CD8-positive, alpha-beta memory T cell (primary cell): ENCODE measurements around the gene SAMD4A. TPM values are rescaled to one million over a fixed set of nuclear protein-coding genes. Genes with fewer than 3 reads are reported as not detected.

ENCODE experiments used
- CTCF ChIA-PET: fragments of 350-600 bp; sonication (Branson Sonifier 250); formaldehyde crosslinking; loops from one replicate; lab custom pipeline; 2021; ENCODE audit warnings: antibody characterized with exemption; lab: Charles Lee
- POLR2A ChIA-PET: fragments of 350-600 bp; sonication (Branson Sonifier 250); formaldehyde crosslinking; loops from one replicate; lab custom pipeline; 2021; ENCODE audit warnings: antibody characterized with exemption; lab: Charles Lee
- DNase-seq, 5 donors: peaks; one replicate each; pipeline versions ENCODE4 v3.0.0 to v3.0.0-alpha.2; 2020 to 2022; ENCODE audit warnings: mixed read lengths in 1 of 5
- H3K27ac ChIP-seq: one replicate; pipeline ENCODE4 v1.7.0; 2013; ENCODE audit warnings: low read depth, mild to moderate bottlenecking, low read length, moderate library complexity
- H3K27me3 ChIP-seq: 2 replicates; pipeline ENCODE4 v1.7.0; 2013; ENCODE audit warnings: low read length, mild to moderate bottlenecking; ENCODE audit not compliant: insufficient read depth, poor library complexity, severe bottlenecking
- H3K36me3 ChIP-seq: 2 replicates; pipeline ENCODE4 v1.7.0; 2013; ENCODE audit warnings: mild to moderate bottlenecking, low read length, moderate library complexity; ENCODE audit not compliant: insufficient read depth
- H3K4me1 ChIP-seq: 2 replicates; pipeline ENCODE4 v1.7.0; 2013; ENCODE audit warnings: mild to moderate bottlenecking, low read length, moderate library complexity; ENCODE audit not compliant: insufficient read depth
- H3K4me3 ChIP-seq: 2 replicates; pipeline ENCODE4 v1.7.0; 2013; ENCODE audit warnings: mild to moderate bottlenecking, low read length
- H3K9me3 ChIP-seq: 2 replicates; pipeline ENCODE4 v1.7.0; 2013; ENCODE audit warnings: mild to moderate bottlenecking, low read length
- H3K27ac Mint-ChIP-seq, 8 donors: one replicate each; pipeline ENCODE4 v1.8.0; 2020 to 2021; ENCODE audit warnings: mixed read lengths in 8 of 8, mild to moderate bottlenecking in 6 of 8, inconsistent platforms in 3 of 8, moderate library complexity in 3 of 8
- H3K27me3 Mint-ChIP-seq, 2 donors: one replicate each; pipeline ENCODE4 v1.8.0; 2020 to 2021; ENCODE audit warnings: mixed read lengths in 2 of 2, mild to moderate bottlenecking in 1 of 2, moderate library complexity in 1 of 2
- H3K36me3 Mint-ChIP-seq, 3 donors: one replicate each; pipeline ENCODE4 v1.8.0; 2020 to 2021; ENCODE audit warnings: mixed read lengths in 3 of 3, inconsistent platforms in 1 of 3, mild to moderate bottlenecking in 1 of 3
- H3K4me1 Mint-ChIP-seq, 3 donors: one replicate each; pipeline ENCODE4 v1.8.0; 2020 to 2021; ENCODE audit warnings: mixed read lengths in 3 of 3, inconsistent platforms in 1 of 3, mild to moderate bottlenecking in 1 of 3
- H3K4me3 Mint-ChIP-seq, 7 donors: one replicate each; pipeline ENCODE4 v1.8.0; 2020 to 2021; ENCODE audit warnings: mixed read lengths in 7 of 7, mild to moderate bottlenecking in 6 of 7, moderate library complexity in 4 of 7, inconsistent platforms in 2 of 7
- H3K9me3 Mint-ChIP-seq, 5 donors: one replicate each; pipeline ENCODE4 v1.8.0; 2020 to 2022; ENCODE audit warnings: mixed read lengths in 5 of 5, mild to moderate bottlenecking in 3 of 5, moderate library complexity in 2 of 5, inconsistent platforms in 1 of 5
- polyA plus RNA-seq: library from polyadenylated mRNA; unstranded; fragments of 300-500 nt; fragmentation: Illumina TruSeq; gene quantifications from one replicate; pipeline ENCODE4 v1.2.3, GENCODE V29; 2021
- total RNA-seq, 2 experiments: library from RNA; stranded (reverse); gene quantifications; one replicate each; pipeline ENCODE4 v1.2.3, GENCODE V29; 2021

Gene SAMD4A
- total and polyA plus RNA-seq, 3 experiments from 2014 or later = 2.4 to 2.7 TPM; not detected in 1

- POLR2A ChIA-PET = no interaction called here
Measured at GRCh38 chr14:54667764-54668163, 100.8 kb downstream of the SAMD4A start.

DNA sequence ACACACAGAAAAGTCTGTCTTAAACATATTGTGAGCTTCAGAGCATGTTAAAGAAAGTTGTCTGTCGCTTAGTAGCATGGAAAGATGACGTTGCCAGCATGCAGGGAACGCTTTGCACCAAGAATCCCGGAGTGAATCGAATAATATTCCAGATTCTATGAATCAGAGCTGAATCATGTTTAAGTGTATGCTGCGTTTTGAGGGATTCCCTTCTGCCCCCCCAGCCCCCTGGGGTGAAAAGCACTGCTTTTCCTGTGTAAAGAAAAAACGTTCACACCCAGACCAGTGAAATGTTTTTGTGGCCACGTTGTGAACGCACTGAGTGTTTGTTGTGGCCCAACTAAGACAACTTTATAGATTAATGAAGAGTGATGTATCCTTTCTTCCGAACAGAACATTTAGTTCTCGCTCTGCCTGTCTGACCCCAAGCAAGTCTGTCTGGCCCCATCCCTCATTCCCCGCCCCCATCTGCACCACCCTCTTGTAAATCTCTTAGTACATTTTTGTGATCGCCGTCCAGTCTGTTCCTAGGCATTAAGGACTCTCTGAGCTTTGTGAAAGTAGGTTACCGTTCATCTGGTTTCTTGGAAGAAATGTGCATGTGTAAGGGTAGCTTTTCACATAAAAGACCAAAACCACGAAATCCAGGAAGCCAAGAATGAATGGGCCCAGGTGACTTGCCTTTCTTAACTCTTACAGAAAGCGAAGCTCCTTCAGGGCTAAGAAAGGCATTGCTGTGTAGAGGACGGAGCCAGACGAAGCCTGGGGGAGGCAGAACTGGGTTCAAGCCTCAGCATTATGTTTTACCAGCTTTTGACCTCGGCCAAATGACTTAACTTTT lies 103.0 kb downstream of the SAMD4A start:
- peak overlapping the region; percentile 47 to 86 (median 55) for H3K4me3 Mint-ChIP-seq
- no peaks in the 10 kb centered on the region for H3K9me3 Mint-ChIP-seq
- peaks cover 25 to 28% (median 26%) of the 10 kb centered on the region in 3 donors for H3K4me1 Mint-ChIP-seq
- ChIA-PET POLR2A (no interaction called here), CTCF (interaction anchor here (1.2 kb wide), 1 partner anchor 32 kb away, joined by 3 read pairs; no protein-coding TSS in a partner anchor)
- Histone ChIP-seq H3K4me3 (no peak overlapping the region), H3K9me3 (no peaks in the 10 kb centered on the region), H3K27ac (no peak overlapping the region), H3K4me1 (peaks cover 16% of the 10 kb centered on the region), H3K36me3 (no peaks in the 10 kb centered on the region), H3K27me3 (peaks cover 46% of the 10 kb centered on the region)
- peak; percentile 3 to 74 (median 16) for DNase-seq
- H3K27ac Mint-ChIP-seq = peak overlapping the region; percentile 5 to 82 (median 50)
- H3K36me3 Mint-ChIP-seq = no peaks in the 10 kb centered on the region
- peaks cover 27 to 67% of the 10 kb centered on the region in 2 donors for H3K27me3 Mint-ChIP-seq

More at GRCh38 chr14:54667764-54668163, 100.8 kb downstream of the SAMD4A start:
- Histone ChIP-seq H3K27me3 (peaks cover 29% of the 10 kb centered on the region), H3K4me1 (peaks cover 16% of the 10 kb centered on the region), H3K27ac (no peak overlapping the region), H3K9me3 (no peaks in the 10 kb centered on the region), H3K4me3 (no peak overlapping the region), H3K36me3 (no peaks in the 10 kb centered on the region)
- Mint-ChIP-seq H3K27me3 (peaks cover 17 to 56% of the 10 kb centered on the region in 2 donors), H3K36me3 (no peaks in the 10 kb centered on the region), H3K4me1 (peaks cover 25 to 28% (median 26%) of the 10 kb centered on the region in 3 donors), H3K4me3 (no peak overlapping the region), H3K9me3 (no peaks in the 10 kb centered on the region), H3K27ac (peak overlapping the region in 2 of 8 donors; percentile 12 to 13)
- DNase-seq = no peak
- CTCF ChIA-PET = no interaction called here

DNA sequence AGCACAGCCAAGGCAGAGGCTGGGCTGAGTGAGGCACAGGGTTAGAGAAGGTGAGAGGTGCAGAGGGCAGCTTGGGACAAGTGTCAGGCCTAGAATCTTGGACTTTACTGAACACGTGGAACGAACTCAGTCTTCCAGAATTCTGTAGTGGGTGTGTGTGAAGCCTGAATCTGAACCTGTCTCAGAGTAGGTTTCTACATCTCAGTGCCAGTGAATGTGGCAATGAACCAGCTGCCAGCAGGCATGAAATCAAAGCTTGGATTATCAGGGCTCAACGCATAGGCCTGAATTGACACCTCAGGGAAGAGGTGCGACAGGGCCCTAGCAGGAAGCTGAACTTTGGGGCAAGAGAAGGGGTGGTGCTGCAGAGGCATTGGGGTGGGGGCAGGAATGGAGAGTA lies 104.6 kb downstream of the SAMD4A start:
- no peaks in the 10 kb centered on the region for H3K36me3 ChIP-seq
- H3K9me3 ChIP-seq = no peaks in the 10 kb centered on the region
- H3K27ac ChIP-seq = no peak overlapping the region
- H3K9me3 Mint-ChIP-seq = no peaks in the 10 kb centered on the region
- ChIA-PET POLR2A (no interaction called here), CTCF (interaction anchor here (1.0 to 1.2 kb wide), 2 partner anchors 102 to 144 kb away, joined by 3 read pairs; no protein-coding TSS in a partner anchor)
- peak overlapping the region in 2 of 7 donors; percentile 13 to 29 for H3K4me3 Mint-ChIP-seq
- H3K27me3 ChIP-seq = peaks cover 46% of the 10 kb centered on the region
- peaks cover 16% of the 10 kb centered on the region for H3K4me1 ChIP-seq
- H3K27me3 Mint-ChIP-seq = peaks cover 34 to 67% of the 10 kb centered on the region in 2 donors
- DNase-seq = no peak
- no peaks in the 10 kb centered on the region for H3K36me3 Mint-ChIP-seq
- H3K27ac Mint-ChIP-seq = peak overlapping the region in 1 of 8 donors; percentile 6
- no peak overlapping the region for H3K4me3 ChIP-seq
- H3K4me1 Mint-ChIP-seq = peaks cover 25 to 28% (median 26%) of the 10 kb centered on the region in 3 donors

GRCh38 chr14:54672181-54672580 lies 105.3 kb downstream of the SAMD4A start:
- Mint-ChIP-seq H3K27ac (no peak overlapping the region), H3K36me3 (no peaks in the 10 kb centered on the region), H3K4me3 (no peak overlapping the region), H3K4me1 (peaks cover 25 to 28% (median 26%) of the 10 kb centered on the region in 3 donors), H3K9me3 (no peaks in the 10 kb centered on the region), H3K27me3 (peaks cover 34 to 73% of the 10 kb centered on the region in 2 donors)
- Histone ChIP-seq H3K27me3 (peaks cover 43% of the 10 kb centered on the region), H3K9me3 (no peaks in the 10 kb centered on the region), H3K4me3 (no peak overlapping the region), H3K4me1 (peaks cover 16% of the 10 kb centered on the region), H3K27ac (no peak overlapping the region), H3K36me3 (no peaks in the 10 kb centered on the region)
- POLR2A ChIA-PET = no interaction called here
- CTCF ChIA-PET = interaction anchor here (1.2 kb wide), 1 partner anchor 145 kb away, joined by 3 read pairs; no protein-coding TSS in a partner anchor
- no peak for DNase-seq

DNA sequence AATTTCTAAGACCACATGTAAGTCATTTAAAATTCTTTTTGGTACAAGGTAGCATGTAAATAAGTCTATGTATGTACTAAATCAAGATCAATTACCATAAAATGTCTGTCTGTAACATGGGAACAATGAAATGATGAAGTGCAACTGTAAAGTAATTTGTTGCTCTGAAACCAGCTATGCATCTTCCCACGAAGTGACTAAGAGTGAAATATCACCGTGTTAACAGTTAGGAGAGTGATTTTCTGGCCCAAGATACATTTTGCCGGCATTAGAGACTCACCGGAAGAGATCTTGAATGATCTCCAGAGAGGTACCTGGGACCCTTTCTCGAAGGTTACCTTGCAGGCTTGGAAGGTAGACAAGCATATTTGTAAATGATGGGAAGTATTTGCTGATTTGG lies 105.8 kb downstream of the SAMD4A start:
- POLR2A ChIA-PET = no interaction called here

DNA sequence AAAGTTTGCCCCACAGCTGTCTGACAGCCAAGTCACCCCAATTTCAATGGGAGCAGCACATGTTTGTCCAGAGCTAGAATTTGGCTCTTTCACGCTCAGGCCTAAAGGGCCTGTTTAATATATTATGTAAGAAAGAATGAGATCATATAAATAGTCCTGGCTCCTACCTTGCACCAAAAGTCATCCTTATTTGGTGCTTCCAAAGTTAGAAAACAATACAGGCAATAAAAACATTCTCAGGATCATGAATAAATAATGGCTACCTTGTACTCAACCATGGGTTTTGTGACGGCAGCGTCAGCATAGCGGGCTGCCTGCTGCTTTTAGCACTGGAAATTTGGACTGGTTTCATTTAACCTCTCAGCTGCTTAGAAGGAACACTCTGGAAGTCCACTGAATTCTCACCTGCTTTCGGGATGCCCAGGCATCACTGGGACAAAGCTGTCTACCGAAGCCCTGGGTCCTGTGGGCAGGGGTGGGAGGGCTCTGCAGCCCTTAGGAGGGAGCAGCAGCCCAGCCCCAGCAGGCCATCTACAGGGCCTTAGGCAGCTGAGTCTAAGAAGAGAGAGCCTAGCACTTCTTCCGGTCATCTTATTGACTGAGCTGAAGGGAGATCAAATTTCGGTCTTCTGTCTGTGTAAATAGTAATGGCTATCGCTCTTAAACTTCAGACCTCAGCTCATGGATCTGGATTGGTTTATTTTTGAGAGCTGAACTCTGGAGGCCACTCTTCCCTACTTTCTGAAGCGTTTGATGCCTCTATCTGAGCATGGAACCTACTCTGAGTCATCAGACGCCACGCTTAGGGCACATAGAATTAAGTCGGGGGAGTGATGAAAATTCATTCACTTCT lies 106.5 kb downstream of the SAMD4A start:
- Histone ChIP-seq H3K36me3 (no peaks in the 10 kb centered on the region), H3K27me3 (peaks cover 40% of the 10 kb centered on the region), H3K4me1 (peaks cover 16% of the 10 kb centered on the region), H3K27ac (no peak overlapping the region), H3K9me3 (no peaks in the 10 kb centered on the region), H3K4me3 (no peak overlapping the region)
- peaks cover 41 to 65% of the 10 kb centered on the region in 2 donors for H3K27me3 Mint-ChIP-seq
- no peaks in the 10 kb centered on the region for H3K9me3 Mint-ChIP-seq
- H3K4me3 Mint-ChIP-seq = peak overlapping the region in 1 of 7 donors; percentile 2
- DNase-seq = no peak
- POLR2A ChIA-PET = no interaction called here
- CTCF ChIA-PET = no interaction called here
- H3K27ac Mint-ChIP-seq = no peak overlapping the region
- peaks cover 25 to 28% (median 26%) of the 10 kb centered on the region in 3 donors for H3K4me1 Mint-ChIP-seq
- H3K36me3 Mint-ChIP-seq = peaks cover 0 to 2% (median 0%) of the 10 kb centered on the region in 3 donors

More for the DNA sequence above, 105.8 kb downstream of the SAMD4A start:
- H3K27me3 Mint-ChIP-seq = peaks cover 35 to 68% of the 10 kb centered on the region in 2 donors
- no peak overlapping the region for H3K4me3 ChIP-seq
- H3K36me3 ChIP-seq = no peaks in the 10 kb centered on the region
- H3K4me1 ChIP-seq = peaks cover 16% of the 10 kb centered on the region
- no peak for DNase-seq
- H3K27ac Mint-ChIP-seq = peak overlapping the region in 1 of 8 donors; percentile 37
- peaks cover 40% of the 10 kb centered on the region for H3K27me3 ChIP-seq
- no peak overlapping the region for H3K4me3 Mint-ChIP-seq
- no peaks in the 10 kb centered on the region for H3K9me3 ChIP-seq
- peaks cover 25 to 28% (median 26%) of the 10 kb centered on the region in 3 donors for H3K4me1 Mint-ChIP-seq
- no peak overlapping the region for H3K27ac ChIP-seq
- H3K36me3 Mint-ChIP-seq = no peaks in the 10 kb centered on the region
- no peaks in the 10 kb centered on the region for H3K9me3 Mint-ChIP-seq
- CTCF ChIA-PET = no interaction called here

DNA sequence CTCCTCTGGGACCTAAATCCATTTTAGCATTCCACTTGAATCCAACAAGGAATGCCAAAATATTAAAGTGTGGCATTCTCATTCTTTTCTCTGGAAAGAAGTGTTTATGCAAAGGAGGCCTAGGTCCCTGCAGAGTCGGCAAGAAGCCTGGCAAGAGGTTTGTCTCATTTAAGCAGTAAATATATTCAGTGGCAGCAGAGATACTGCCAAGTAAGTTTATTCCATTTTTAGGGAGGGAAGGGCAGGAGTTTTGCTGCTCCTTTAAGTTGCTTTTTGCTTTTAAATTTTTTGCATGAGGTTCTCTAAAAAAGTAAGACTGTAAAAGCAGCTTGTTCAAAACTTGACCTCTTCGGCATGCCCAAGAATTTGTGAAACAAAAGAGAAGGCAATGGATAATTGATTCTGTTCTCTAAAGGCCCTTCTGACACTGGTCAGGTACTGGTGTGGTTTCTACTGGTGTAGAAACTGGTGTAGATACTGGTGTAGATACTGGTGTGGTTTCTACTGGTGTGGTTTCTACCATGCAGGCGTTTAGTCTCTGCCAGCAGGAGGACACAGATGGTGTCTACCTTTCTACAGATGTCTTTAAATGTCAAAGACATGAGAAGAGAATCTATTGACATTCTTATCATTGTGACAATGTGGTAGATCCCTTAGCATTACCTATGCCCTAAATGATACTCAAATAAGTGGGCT lies 107.3 kb downstream of the SAMD4A start:
- Mint-ChIP-seq H3K4me3 (no peak overlapping the region), H3K4me1 (peaks cover 21 to 23% (median 23%) of the 10 kb centered on the region in 3 donors), H3K36me3 (peaks cover 0 to 2% (median 0%) of the 10 kb centered on the region in 3 donors), H3K27me3 (peaks cover 39 to 61% of the 10 kb centered on the region in 2 donors), H3K9me3 (no peaks in the 10 kb centered on the region), H3K27ac (no peak overlapping the region)
- ChIA-PET CTCF (no interaction called here), POLR2A (no interaction called here)
- no peak overlapping the region for H3K27ac ChIP-seq
- no peaks in the 10 kb centered on the region for H3K9me3 ChIP-seq
- H3K27me3 ChIP-seq = peaks cover 35% of the 10 kb centered on the region
- H3K4me3 ChIP-seq = no peak overlapping the region
- H3K36me3 ChIP-seq = no peaks in the 10 kb centered on the region
- peaks cover 16% of the 10 kb centered on the region for H3K4me1 ChIP-seq
- DNase-seq = no peak
